NOMO-1 (cell line): ENCODE measurements around the gene FOXI2.

Experiments
- DNase-seq, 2 experiments: peaks; one replicate each; lab custom pipeline; 2025; ENCODE audit not compliant: unreplicated experiment in 2 of 2; lab: John Stamatoyannopoulos, UW

FOXI2 gene

GRCh38 chr10:127740596-127740995 is 3.6 kb downstream of the FOXI2 start:
- DNase-seq = no peak

- DNase-seq = no peak
Measured at GRCh38 chr10:127743205-127743604, 6.2 kb downstream of the FOXI2 start.

- DNase-seq = no peak
Measured at GRCh38 chr10:127744956-127745355, 8.0 kb downstream of the FOXI2 start.

- no peak for DNase-seq
Measured at GRCh38 chr10:127745861-127746260, 8.9 kb downstream of the FOXI2 start.

GRCh38 chr10:127755753-127756152 is 18.8 kb downstream of the FOXI2 start:
- DNase-seq = no peak

GRCh38 chr10:127756264-127756663 is 19.3 kb downstream of the FOXI2 start:
- DNase-seq = no peak

- DNase-seq = no peak
Measured at GRCh38 chr10:127757033-127757432, 20.0 kb downstream of the FOXI2 start.

GRCh38 chr10:127759276-127759675 is 22.3 kb downstream of the FOXI2 start:
- no peak for DNase-seq

- no peak for DNase-seq
Measured at GRCh38 chr10:127762925-127763324, 25.9 kb downstream of the FOXI2 start.

GRCh38 chr10:127774766-127775559 is 38.0 kb downstream of the FOXI2 start:
- no peak for DNase-seq

- DNase-seq = no peak
Measured at GRCh38 chr10:127776816-127777215, 39.8 kb downstream of the FOXI2 start.

- no peak for DNase-seq
Measured at GRCh38 chr10:127781412-127781811, 44.4 kb downstream of the FOXI2 start.

- no peak for DNase-seq
Measured at GRCh38 chr10:127787873-127788272, 50.9 kb downstream of the FOXI2 start.

- no peak for DNase-seq
Measured at GRCh38 chr10:127790066-127790624, 53.2 kb downstream of the FOXI2 start.
